ENCODE measurements around the gene BOD1L2.

BOD1L2 gene

DNA sequence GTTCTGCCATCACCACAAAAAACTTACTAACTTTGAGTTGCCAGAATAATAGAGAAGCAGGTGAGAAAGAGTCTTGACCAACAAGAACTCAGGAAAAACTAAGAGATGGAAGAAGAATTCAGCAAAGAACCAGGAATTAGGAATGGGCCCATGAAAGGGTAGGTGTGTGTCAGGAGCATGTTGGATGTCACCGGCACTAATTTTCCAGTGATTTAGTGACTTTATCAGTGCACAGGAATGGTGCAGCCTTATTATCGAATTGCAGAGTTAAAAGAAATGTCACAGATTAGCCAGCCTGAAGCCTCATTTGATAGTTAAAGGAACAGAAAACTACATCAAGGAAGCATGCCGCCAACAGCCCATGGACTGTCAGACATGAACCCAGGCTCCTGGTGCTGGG lies 9.0 kb upstream of the BOD1L2 start:
- Histone ChIP-seq H3K9me3 (ENCODE audit: insufficient read depth, low read length) (no peaks in the 10 kb centered on the region), H3K27me3 (ENCODE audit: insufficient read depth, insufficient read length) (no peaks in the 10 kb centered on the region), H3K4me1 (ENCODE audit: insufficient read depth, insufficient read length) (no peaks in the 10 kb centered on the region), H3K9ac (ENCODE audit: insufficient read length, low read depth) (no peak overlapping the region), H3K36me3 (ENCODE audit: insufficient read depth, insufficient read length, low read length) (no peaks in the 10 kb centered on the region), H3K4me3 (ENCODE audit: insufficient read length, low read depth) (no peak overlapping the region)
- DNase-seq (ENCODE audit: low read depth, low spot score), result no peak
- TF ChIP-seq YY1 (IDR thresholded peaks at IDR 0.05; ENCODE audit: insufficient read depth, insufficient read length), result no peak

DNA sequence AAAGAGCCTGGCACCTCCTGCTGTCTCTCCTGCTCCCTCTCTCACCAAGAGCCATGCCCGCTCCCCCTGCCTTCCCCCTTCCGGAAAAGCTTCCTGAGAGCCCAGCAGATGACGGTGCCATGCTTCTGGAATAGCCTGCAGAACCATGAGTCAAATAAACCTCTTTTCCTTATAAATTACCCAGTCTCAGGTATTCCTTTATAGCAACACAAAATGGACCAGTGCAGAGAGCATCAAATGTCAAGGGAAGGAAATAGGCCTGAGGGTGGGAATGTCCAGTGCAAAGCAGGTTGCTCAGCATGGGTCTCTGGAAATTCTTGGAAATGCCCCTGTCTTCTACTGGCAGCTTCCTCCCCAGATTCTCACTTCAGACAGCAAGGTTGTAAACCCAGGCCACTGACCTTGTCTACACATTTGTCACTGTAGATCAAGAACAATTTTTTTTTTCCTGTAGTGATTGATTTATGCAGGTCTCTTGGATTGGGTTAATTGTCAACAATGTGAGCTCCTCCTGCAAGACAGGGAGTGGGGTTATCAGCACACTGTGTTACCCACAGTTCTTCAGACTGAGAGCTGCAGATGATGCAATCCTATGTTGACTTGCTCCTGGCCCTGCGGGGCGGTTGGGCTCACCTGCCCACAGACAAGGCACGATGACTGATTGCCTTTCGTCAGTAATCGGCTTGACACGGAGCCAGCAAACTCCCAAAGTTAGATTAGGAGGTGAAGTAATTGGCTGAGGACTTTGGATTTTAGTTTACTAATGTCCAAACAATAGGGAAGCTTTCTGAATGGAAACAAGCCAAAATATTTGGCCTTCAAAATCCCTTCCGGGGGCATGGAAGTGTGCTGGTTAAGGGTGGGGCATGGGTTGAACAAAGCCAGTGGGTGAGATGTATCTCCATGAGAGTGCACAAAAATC lies 5.4 kb upstream of the BOD1L2 start:
- Histone ChIP-seq H3K27me3 (ENCODE audit: insufficient read depth, insufficient read length) (no peaks in the 10 kb centered on the region), H3K9me3 (ENCODE audit: insufficient read depth, low read length) (no peaks in the 10 kb centered on the region), H3K36me3 (ENCODE audit: insufficient read depth, insufficient read length, low read length) (no peaks in the 10 kb centered on the region), H3K4me3 (ENCODE audit: insufficient read length, low read depth) (no peak overlapping the region), H3K4me1 (ENCODE audit: insufficient read depth, insufficient read length) (no peaks in the 10 kb centered on the region), H3K9ac (ENCODE audit: insufficient read length, low read depth) (no peak overlapping the region)
- no peak for DNase-seq (ENCODE audit: low read depth, low spot score)
- TF ChIP-seq ZNF274 (IDR thresholded peaks at IDR 0.05; ENCODE audit: low read depth, low read length), result no peak
- TF ChIP-seq YY1 (IDR thresholded peaks at IDR 0.05; ENCODE audit: insufficient read depth, insufficient read length), result no peak
- no peak for TF ChIP-seq SUZ12 (IDR thresholded peaks at IDR 0.05; ENCODE audit: extremely low read depth, insufficient read depth, insufficient read length)

- no peak for DNase-seq (ENCODE audit: low read depth, low spot score)
- H3K4me1 ChIP-seq (ENCODE audit: insufficient read depth, insufficient read length), result no peaks in the 10 kb centered on the region
- no peaks in the 10 kb centered on the region for H3K9me3 ChIP-seq (ENCODE audit: insufficient read depth, low read length)
- H3K9ac ChIP-seq (ENCODE audit: insufficient read length, low read depth), result no peak overlapping the region
- H3K4me3 ChIP-seq (ENCODE audit: insufficient read length, low read depth), result no peak overlapping the region
- TF ChIP-seq SUZ12 (IDR thresholded peaks at IDR 0.05; ENCODE audit: extremely low read depth, insufficient read depth, insufficient read length) (no peak), ZNF274 (IDR thresholded peaks at IDR 0.05; ENCODE audit: low read depth, low read length) (no peak), YY1 (IDR thresholded peaks at IDR 0.05; ENCODE audit: insufficient read depth, insufficient read length) (no peak)
- H3K36me3 ChIP-seq (ENCODE audit: insufficient read depth, insufficient read length, low read length), result no peaks in the 10 kb centered on the region
- no peaks in the 10 kb centered on the region for H3K27me3 ChIP-seq (ENCODE audit: insufficient read depth, insufficient read length)
These were observed 4.6 kb upstream of the BOD1L2 start for GRCh38 chr18:57142324-57142723.

DNA sequence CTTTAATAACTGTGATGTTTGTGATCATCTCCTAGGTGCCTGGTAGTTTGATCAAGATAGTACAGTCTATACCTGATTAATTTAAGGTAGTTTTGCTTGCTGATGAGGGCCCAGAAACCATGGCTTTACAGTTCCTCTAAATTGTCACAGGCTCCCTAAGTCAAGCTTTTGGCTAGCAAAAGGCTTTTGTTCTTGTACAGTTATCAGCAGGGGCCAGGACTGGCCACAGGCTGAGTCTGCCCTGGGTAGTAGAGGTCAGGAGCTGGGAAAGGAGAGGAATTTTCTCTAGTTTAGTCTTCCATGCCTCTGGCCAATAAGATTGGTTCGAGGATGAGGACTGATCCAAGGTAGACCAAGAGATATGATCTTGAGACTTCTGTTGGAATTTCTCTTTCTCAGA lies 3.6 kb upstream of the BOD1L2 start:
- Histone ChIP-seq H3K9me3 (ENCODE audit: insufficient read depth, low read length) (no peaks in the 10 kb centered on the region), H3K27me3 (ENCODE audit: insufficient read depth, insufficient read length) (no peaks in the 10 kb centered on the region), H3K36me3 (ENCODE audit: insufficient read depth, insufficient read length, low read length) (no peaks in the 10 kb centered on the region), H3K9ac (ENCODE audit: insufficient read length, low read depth) (no peak overlapping the region), H3K4me3 (ENCODE audit: insufficient read length, low read depth) (no peak overlapping the region), H3K4me1 (ENCODE audit: insufficient read depth, insufficient read length) (no peaks in the 10 kb centered on the region)
- DNase-seq (ENCODE audit: low read depth, low spot score), result no peak
- TF ChIP-seq ZNF274 (IDR thresholded peaks at IDR 0.05; ENCODE audit: low read depth, low read length) (no peak), YY1 (IDR thresholded peaks at IDR 0.05; ENCODE audit: insufficient read depth, insufficient read length) (no peak), SUZ12 (IDR thresholded peaks at IDR 0.05; ENCODE audit: extremely low read depth, insufficient read depth, insufficient read length) (no peak)

GRCh38 chr18:57148263-57148662 lies 1.4 kb downstream of the BOD1L2 start:
- H3K9ac ChIP-seq (ENCODE audit: insufficient read length, low read depth), result no peak overlapping the region
- no peaks in the 10 kb centered on the region for H3K27me3 ChIP-seq (ENCODE audit: insufficient read depth, insufficient read length)
- H3K36me3 ChIP-seq (ENCODE audit: insufficient read depth, insufficient read length, low read length), result no peaks in the 10 kb centered on the region
- no peak overlapping the region for H3K4me3 ChIP-seq (ENCODE audit: insufficient read length, low read depth)
- no peaks in the 10 kb centered on the region for H3K4me1 ChIP-seq (ENCODE audit: insufficient read depth, insufficient read length)
- DNase-seq (ENCODE audit: low read depth, low spot score), result no peak
- no peaks in the 10 kb centered on the region for H3K9me3 ChIP-seq (ENCODE audit: insufficient read depth, low read length)
- TF ChIP-seq ZNF274 (IDR thresholded peaks at IDR 0.05; ENCODE audit: low read depth, low read length), result no peak
- no peak for TF ChIP-seq SUZ12 (IDR thresholded peaks at IDR 0.05; ENCODE audit: extremely low read depth, insufficient read depth, insufficient read length)
- no peak for TF ChIP-seq YY1 (IDR thresholded peaks at IDR 0.05; ENCODE audit: insufficient read depth, insufficient read length)

DNA sequence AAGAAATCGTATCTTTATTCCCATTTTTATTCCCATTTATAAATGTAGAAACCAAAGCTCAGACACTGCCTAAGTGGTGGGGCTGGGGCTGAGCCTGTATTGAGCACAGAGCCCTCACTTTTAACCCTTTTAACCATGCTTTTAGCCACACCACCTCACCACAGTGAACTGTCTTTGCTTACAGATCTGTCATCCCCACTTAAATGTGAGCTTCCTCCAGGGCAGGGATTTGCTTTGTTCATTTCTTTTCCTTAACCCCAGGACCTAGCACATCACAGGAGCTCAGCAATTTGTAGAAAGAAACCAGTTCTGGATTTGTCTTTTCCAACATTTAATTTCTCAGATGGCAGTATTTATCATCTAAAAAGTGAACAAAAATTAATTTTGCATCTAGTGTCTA lies 2.2 kb downstream of the BOD1L2 start:
- no peak overlapping the region for H3K4me3 ChIP-seq (ENCODE audit: insufficient read length, low read depth)
- H3K9me3 ChIP-seq (ENCODE audit: insufficient read depth, low read length), result no peaks in the 10 kb centered on the region
- no peak overlapping the region for H3K9ac ChIP-seq (ENCODE audit: insufficient read length, low read depth)
- DNase-seq (ENCODE audit: low read depth, low spot score), result no peak
- H3K4me1 ChIP-seq (ENCODE audit: insufficient read depth, insufficient read length), result no peaks in the 10 kb centered on the region
- TF ChIP-seq SUZ12 (IDR thresholded peaks at IDR 0.05; ENCODE audit: extremely low read depth, insufficient read depth, insufficient read length) (no peak), ZNF274 (IDR thresholded peaks at IDR 0.05; ENCODE audit: low read depth, low read length) (no peak), YY1 (IDR thresholded peaks at IDR 0.05; ENCODE audit: insufficient read depth, insufficient read length) (no peak)
- H3K36me3 ChIP-seq (ENCODE audit: insufficient read depth, insufficient read length, low read length), result no peaks in the 10 kb centered on the region
- no peaks in the 10 kb centered on the region for H3K27me3 ChIP-seq (ENCODE audit: insufficient read depth, insufficient read length)

DNA sequence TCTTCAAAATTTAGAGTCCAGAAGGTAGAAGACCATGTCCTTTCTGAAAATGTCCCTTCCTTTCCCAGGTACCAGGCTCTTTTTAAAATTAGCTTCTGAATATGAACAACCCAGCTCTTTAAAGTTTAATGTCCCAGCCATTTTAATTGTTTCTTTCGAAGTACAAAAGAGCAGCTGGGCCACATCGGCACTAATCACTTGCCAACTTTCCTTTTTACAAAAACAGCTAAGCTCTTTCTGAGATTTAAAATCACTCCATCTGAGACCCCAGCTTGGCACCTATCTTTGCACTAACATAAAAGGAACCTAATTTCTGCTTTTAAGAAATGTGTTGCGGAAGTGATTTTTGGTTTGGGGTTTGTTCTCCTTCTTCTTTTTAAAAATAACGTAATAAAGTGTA lies 2.6 kb downstream of the BOD1L2 start:
- H3K4me3 ChIP-seq (ENCODE audit: insufficient read length, low read depth), result no peak overlapping the region
- H3K9me3 ChIP-seq (ENCODE audit: insufficient read depth, low read length), result no peaks in the 10 kb centered on the region
- no peak for DNase-seq (ENCODE audit: low read depth, low spot score)
- no peak overlapping the region for H3K9ac ChIP-seq (ENCODE audit: insufficient read length, low read depth)
- H3K4me1 ChIP-seq (ENCODE audit: insufficient read depth, insufficient read length), result no peaks in the 10 kb centered on the region
- no peaks in the 10 kb centered on the region for H3K27me3 ChIP-seq (ENCODE audit: insufficient read depth, insufficient read length)
- H3K36me3 ChIP-seq (ENCODE audit: insufficient read depth, insufficient read length, low read length), result no peaks in the 10 kb centered on the region
- TF ChIP-seq YY1 (IDR thresholded peaks at IDR 0.05; ENCODE audit: insufficient read depth, insufficient read length), result no peak
- no peak for TF ChIP-seq ZNF274 (IDR thresholded peaks at IDR 0.05; ENCODE audit: low read depth, low read length)
- no peak for TF ChIP-seq SUZ12 (IDR thresholded peaks at IDR 0.05; ENCODE audit: extremely low read depth, insufficient read depth, insufficient read length)
